Mononuclear cell (primary cell): Measurements from ENCODE around the gene GPLD1. TPM values are rescaled to one million over a fixed set of nuclear protein-coding genes. Genes with fewer than 3 reads are reported as not detected.
A peak's percentile ranks its signal among the peaks of the same experiment; 100 is the strongest.
"Not testable (repeated sequence)": the region's sequence is repeated elsewhere in the genome, so short reads cannot be mapped to it uniquely, and the experiment has no call there.

Experiments
- H3K27me3 ChIP-seq: 2 replicates; pipeline ENCODE4 v1.6.0; 2011; ENCODE audit warnings: low read length, control low read depth; ENCODE audit not compliant: insufficient read depth
- H3K4me1 ChIP-seq: 2 replicates; pipeline ENCODE4 v1.5.1; 2011; ENCODE audit warnings: mild to moderate bottlenecking, low read length, control low read depth; ENCODE audit not compliant: insufficient read depth
- H3K4me3 ChIP-seq: 2 replicates; pipeline ENCODE4 v1.5.1; 2011; ENCODE audit warnings: mild to moderate bottlenecking, low read length, moderate library complexity
- H3K9me3 ChIP-seq: 2 replicates; pipeline ENCODE4 v1.5.1; 2011; ENCODE audit warnings: low read depth, mild to moderate bottlenecking, control low read depth, low read length
- total RNA-seq: library from RNA; depleted of rRNA; stranded (reverse); fragments of >200 nt; gene quantifications from one replicate; pipeline ENCODE4 v1.2.3, GENCODE V29; 2012

Gene GPLD1
- total RNA-seq, 1 donor, result 0.42 TPM

- H3K9me3 ChIP-seq, H3K27me3 ChIP-seq, H3K4me1 ChIP-seq, H3K4me3 ChIP-seq: not testable (repeated sequence)
These were observed 22.6 kb upstream of the GPLD1 start for GRCh38 chr6:24511976-24512375.

DNA sequence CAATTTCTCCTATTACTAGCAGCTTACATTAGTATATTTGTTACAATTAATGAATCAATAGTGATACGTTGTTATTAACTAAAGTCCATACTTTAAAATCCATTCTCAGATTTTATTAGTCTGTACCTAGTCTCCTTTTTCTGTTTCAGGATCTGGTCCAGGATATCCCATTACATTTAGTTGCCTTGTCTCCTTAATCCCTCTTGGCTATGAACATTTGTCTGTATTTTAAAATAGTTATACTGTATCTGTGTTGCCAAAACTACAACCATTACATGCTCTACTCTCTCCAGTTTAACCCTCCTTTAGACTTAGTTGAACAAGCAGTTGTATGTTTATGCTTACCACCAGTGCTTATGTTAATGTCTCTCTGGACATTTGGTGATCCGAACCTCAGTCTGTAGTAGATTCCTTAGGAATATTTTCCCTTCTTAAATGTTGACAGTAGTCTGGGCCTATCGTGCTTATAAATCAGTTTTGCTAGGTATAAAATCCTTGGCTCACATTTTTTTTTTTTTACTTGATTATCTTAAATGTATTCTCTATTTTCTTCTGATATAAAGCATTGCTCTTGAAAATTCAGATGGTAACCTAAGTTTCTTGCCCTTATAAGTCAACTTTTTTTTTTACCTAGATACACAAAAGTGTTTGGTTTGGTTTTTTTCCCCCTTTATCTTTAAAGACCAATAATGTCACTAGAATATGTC, 17.6 kb upstream of the GPLD1 start:
- H3K4me3 ChIP-seq, result no peak overlapping the region
- no peaks in the 10 kb centered on the region for H3K27me3 ChIP-seq
- no peaks in the 10 kb centered on the region for H3K9me3 ChIP-seq
- no peaks in the 10 kb centered on the region for H3K4me1 ChIP-seq

DNA sequence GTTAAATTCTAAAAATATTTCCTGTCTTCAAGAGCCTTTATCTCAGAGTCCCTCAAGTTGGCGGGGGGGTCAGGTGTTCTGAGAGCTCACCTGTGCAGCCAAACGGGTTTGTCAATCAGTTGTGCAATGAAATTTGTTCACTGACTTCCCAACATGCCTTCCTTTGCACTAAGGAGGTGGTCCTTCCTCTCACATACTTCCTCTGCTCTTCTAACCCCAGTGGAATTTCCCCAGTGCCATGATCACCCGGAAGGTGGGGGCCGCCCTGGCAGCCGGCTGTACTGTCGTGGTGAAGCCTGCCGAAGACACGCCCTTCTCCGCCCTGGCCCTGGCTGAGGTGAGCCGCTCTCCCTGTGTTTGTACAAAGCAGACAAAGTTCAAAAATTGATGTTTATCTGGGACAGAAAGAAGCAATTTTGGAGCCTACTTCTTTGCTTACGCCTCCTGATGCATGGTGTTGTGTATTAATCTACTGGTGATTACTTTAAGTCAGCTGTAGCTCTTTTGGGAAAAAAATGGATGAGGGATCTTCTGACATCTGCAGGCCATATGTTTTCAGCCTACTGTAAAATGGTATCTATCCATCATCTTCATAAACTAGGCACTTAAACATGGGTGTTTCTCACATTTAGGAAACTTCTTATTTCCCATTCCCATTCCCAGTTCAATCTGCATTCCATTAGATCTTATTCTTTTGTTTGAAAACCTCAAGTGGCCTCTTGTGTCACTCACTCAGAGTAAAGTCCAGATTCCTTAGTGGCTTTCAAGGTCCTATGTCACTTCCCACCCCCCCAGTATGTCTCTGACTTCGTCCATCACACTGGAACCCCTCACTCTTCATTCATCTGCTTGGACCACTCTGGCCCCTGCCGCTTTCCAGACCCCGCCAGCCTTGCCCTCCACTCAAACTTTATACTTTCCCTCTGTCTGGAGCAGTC, 15.5 kb upstream of the GPLD1 start:
- H3K4me3 ChIP-seq, result no peak overlapping the region
- H3K4me1 ChIP-seq, result no peaks in the 10 kb centered on the region
- H3K27me3 ChIP-seq, result no peaks in the 10 kb centered on the region
- H3K9me3 ChIP-seq, result no peaks in the 10 kb centered on the region

DNA sequence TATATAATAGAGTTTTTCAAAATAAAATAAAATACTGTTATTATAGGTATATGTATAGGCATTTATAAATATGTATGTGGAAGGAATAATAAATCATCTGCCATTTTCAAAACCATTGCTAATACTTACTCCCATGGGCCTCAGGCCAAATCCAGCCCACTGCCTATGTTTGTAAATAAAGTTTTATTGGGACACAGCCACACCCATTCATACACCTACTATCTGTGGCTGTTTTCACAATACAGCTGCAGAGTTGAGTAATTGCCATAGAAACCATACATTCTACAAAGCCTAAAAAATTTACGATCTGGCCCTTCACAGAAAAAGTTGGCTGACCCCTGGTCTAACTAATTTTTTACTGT, 14.9 kb upstream of the GPLD1 start:
- H3K4me1 ChIP-seq, result no peaks in the 10 kb centered on the region
- H3K9me3 ChIP-seq, result no peaks in the 10 kb centered on the region
- no peak overlapping the region for H3K4me3 ChIP-seq
- H3K27me3 ChIP-seq, result no peaks in the 10 kb centered on the region

- no peaks in the 10 kb centered on the region for H3K4me1 ChIP-seq
- H3K9me3 ChIP-seq, result no peaks in the 10 kb centered on the region
- no peaks in the 10 kb centered on the region for H3K27me3 ChIP-seq
- H3K4me3 ChIP-seq, result no peak overlapping the region
These were observed 12.5 kb upstream of the GPLD1 start for GRCh38 chr6:24501914-24502313.

DNA sequence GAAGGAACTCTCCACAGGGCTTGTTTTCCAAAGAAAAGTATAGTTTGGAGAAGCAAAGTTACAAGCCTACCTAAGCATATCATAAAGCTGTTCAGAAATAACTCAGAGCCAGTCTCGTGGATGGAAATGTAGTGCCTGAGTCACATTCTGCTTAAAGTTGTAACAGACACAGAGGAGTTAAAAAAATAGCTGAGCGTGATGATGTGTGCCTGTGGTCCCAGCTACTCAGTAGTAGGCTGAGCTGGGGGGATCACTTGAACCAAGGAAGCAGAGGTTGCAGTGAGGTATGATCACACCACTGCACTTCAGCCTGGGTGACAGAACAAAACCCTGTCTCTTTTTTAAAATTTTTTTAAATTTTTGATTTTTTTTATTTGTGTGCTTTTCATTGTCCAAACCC, 12.0 kb upstream of the GPLD1 start:
- H3K9me3 ChIP-seq, result no peaks in the 10 kb centered on the region
- H3K27me3 ChIP-seq, result no peaks in the 10 kb centered on the region
- no peak overlapping the region for H3K4me3 ChIP-seq
- H3K4me1 ChIP-seq, result no peaks in the 10 kb centered on the region

- H3K9me3 ChIP-seq, result no peaks in the 10 kb centered on the region
- peaks cover 1% of the 10 kb centered on the region for H3K4me1 ChIP-seq
- no peak overlapping the region for H3K4me3 ChIP-seq
- H3K27me3 ChIP-seq, result peaks cover under 1% of the 10 kb centered on the region
These were observed 11.3 kb upstream of the GPLD1 start for GRCh38 chr6:24500683-24501082.

- no peaks in the 10 kb centered on the region for H3K9me3 ChIP-seq
- no peak overlapping the region for H3K4me3 ChIP-seq
- peaks cover 7% of the 10 kb centered on the region for H3K27me3 ChIP-seq
- H3K4me1 ChIP-seq, result peaks cover 16% of the 10 kb centered on the region
These were observed 8.0 kb upstream of the GPLD1 start for GRCh38 chr6:24497254-24497970.

GRCh38 chr6:24494821-24495795, 5.7 kb upstream of the GPLD1 start, which contains the start of gene ALDH5A1:
Gene ALDH5A1, plus strand, starts transcription at chr6:24494969. Its CDS starts 28 bp downstream, at chr6:24494997.
- Histone ChIP-seq H3K4me1 (peaks cover 16% of the 10 kb centered on the region), H3K27me3 (peaks cover 7% of the 10 kb centered on the region), H3K9me3 (no peaks in the 10 kb centered on the region), H3K4me3 (peak within 1 kb of the TSS; percentile 50)

GRCh38 chr6:24493945-24494820, 4.8 kb upstream of the GPLD1 start:
- no peaks in the 10 kb centered on the region for H3K9me3 ChIP-seq
- peak overlapping the region; percentile 50 for H3K4me3 ChIP-seq
- peaks cover 7% of the 10 kb centered on the region for H3K27me3 ChIP-seq
- H3K4me1 ChIP-seq, result peaks cover 16% of the 10 kb centered on the region

- Histone ChIP-seq H3K27me3 (peaks cover 7% of the 10 kb centered on the region), H3K4me1 (peaks cover 16% of the 10 kb centered on the region), H3K9me3 (no peaks in the 10 kb centered on the region)
These were observed 3.1 kb upstream of the GPLD1 start for GRCh38 chr6:24492475-24492874.

DNA sequence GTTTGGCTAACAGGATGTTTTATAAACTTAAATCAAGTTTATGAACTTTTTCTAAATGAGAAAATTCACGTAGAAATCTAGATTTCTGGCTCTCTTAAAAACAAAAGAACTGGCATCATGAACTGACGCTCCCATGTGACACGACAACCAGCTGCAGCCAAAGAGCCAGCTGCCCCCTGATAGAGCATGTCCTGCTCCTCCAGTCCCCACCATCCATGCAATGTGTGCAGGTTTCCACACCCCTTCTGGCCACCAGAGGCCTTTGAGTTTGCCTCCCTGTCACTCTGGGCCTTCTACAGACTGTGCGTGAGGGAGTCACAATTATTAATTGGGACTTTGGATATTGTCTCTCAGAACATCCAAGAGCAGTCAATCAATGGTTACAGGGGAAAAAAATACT, 1.6 kb upstream of the GPLD1 start:
- Histone ChIP-seq H3K27me3 (peaks cover 7% of the 10 kb centered on the region), H3K4me1 (peaks cover 16% of the 10 kb centered on the region), H3K9me3 (no peaks in the 10 kb centered on the region), H3K4me3 (no peak overlapping the region)

More at GRCh38 chr6:24492475-24492874, 3.1 kb upstream of the GPLD1 start:
- H3K4me3 ChIP-seq, result no peak overlapping the region

DNA sequence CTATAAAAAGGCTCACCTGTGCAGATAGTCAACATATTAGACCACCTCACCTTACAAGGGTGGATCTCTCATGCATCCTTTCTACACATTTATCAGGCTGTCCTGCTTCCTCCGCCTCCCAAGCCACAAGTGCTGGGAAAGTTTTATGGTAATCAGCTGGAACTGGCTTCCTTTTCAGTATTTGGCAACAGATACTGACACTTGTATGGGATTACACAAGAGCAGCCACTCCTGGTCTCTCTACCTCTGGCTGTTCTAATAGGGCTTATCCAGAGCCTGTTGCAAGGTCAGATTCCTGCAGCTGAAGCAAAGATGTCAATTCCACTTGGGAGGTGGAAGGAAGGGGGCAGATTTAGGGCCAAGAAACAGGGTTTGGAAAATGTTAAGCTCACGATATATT, 503 bp upstream of the GPLD1 start:
- peaks cover 8% of the 10 kb centered on the region for H3K4me1 ChIP-seq
- H3K9me3 ChIP-seq, result no peaks in the 10 kb centered on the region
- H3K4me3 ChIP-seq, result no peak overlapping the region
- H3K27me3 ChIP-seq, result peaks cover 4% of the 10 kb centered on the region
